H1 (cell line): ENCODE data around the gene PLEK.

Experiments
- BACH1 ChIP-seq: IDR thresholded peaks from 2 replicates; pipeline ENCODE4 v1.6.1; 2012; ENCODE audit warnings: low read length, improper control_type of control experiment
- BRCA1 ChIP-seq: IDR thresholded peaks from 2 replicates; pipeline ENCODE4 v1.6.1; 2012; ENCODE audit warnings: low read depth, low read length, improper control_type of control experiment
- CHD2 ChIP-seq: IDR thresholded peaks from 2 replicates; pipeline ENCODE4 v1.6.1; 2012; ENCODE audit warnings: low read length, improper control_type of control experiment
- CTCF ChIP-seq, 3 experiments: IDR thresholded peaks; 1 replicate in 2 of 3; 2 replicates in 1 of 3; pipeline versions ENCODE4 v1.5.1 to v1.6.1; 2011; ENCODE audit warnings: low read length in 3 of 3, mild to moderate bottlenecking in 3 of 3, inconsistent platforms in 2 of 3, low read depth in 1 of 3, moderate library complexity in 1 of 3; ENCODE audit not compliant: insufficient read depth in 1 of 3; ENCODE audit errors: control extremely low read depth in 1 of 3
- EZH2 ChIP-seq: fragments of 200-600 bp; sonication (generic); IDR thresholded peaks from 2 replicates; pipeline ENCODE4 v1.7.1; 2012; ENCODE audit warnings: low read depth, mild to moderate bottlenecking, moderate library complexity, low read length, inconsistent platforms; ENCODE audit not compliant: severe bottlenecking
- JUND ChIP-seq: IDR thresholded peaks from 2 replicates; pipeline ENCODE4 v1.6.1; 2011; ENCODE audit warnings: mild to moderate bottlenecking, improper control_type of control experiment, low read length
- MAFK ChIP-seq: IDR thresholded peaks from 2 replicates; pipeline ENCODE4 v1.6.1; 2012; ENCODE audit warnings: low read depth, mild to moderate bottlenecking, improper control_type of control experiment, low read length
- RFX5 ChIP-seq: IDR thresholded peaks from 2 replicates; pipeline ENCODE4 v1.6.1; 2011; ENCODE audit warnings: low read depth, low read length, improper control_type of control experiment, borderline replicate concordance
- SIX5 ChIP-seq: IDR thresholded peaks from 2 replicates; pipeline ENCODE4 v1.6.1; 2011; ENCODE audit warnings: mild to moderate bottlenecking, low read depth, low read length
- SP4 ChIP-seq: IDR thresholded peaks from 2 replicates; pipeline ENCODE4 v1.6.1; 2012; ENCODE audit warnings: low read length, inconsistent platforms
- SUZ12 ChIP-seq: fragments of 200-600 bp; sonication (generic); IDR thresholded peaks from 2 replicates; pipeline ENCODE4 v1.6.1; 2012; ENCODE audit warnings: mild to moderate bottlenecking, inconsistent platforms, low read length, moderate library complexity, mixed read lengths
- TAF1 ChIP-seq: IDR thresholded peaks from 2 replicates; pipeline ENCODE4 v1.6.1; 2011; ENCODE audit warnings: mild to moderate bottlenecking, low read depth, low read length
- TCF12 ChIP-seq: IDR thresholded peaks from 2 replicates; pipeline ENCODE4 v1.6.1; 2011; ENCODE audit warnings: low read depth, mild to moderate bottlenecking, low read length

GRCh38 chr2:68441994-68442322 lies 76.9 kb downstream of the PLEK start:
- no peak for TF ChIP-seq EZH2
- no peak for TF ChIP-seq RFX5
- TF ChIP-seq JUND, result no peak
- TF ChIP-seq CTCF (IDR thresholded peaks at IDR 0.05; ENCODE audit: control extremely low read depth in 1 of 3, insufficient read depth in 1 of 3, low read depth in 1 of 3, low read length in 3 of 3), result no peak
- TF ChIP-seq SIX5, result no peak
- TF ChIP-seq MAFK, result no peak
- TF ChIP-seq TAF1, result no peak
- no peak for TF ChIP-seq SP4
- no peak for TF ChIP-seq BACH1
- TF ChIP-seq SUZ12, result no peak
- no peak for TF ChIP-seq CHD2
- TF ChIP-seq TCF12, result no peak
- TF ChIP-seq BRCA1, result no peak
